Psoas muscle (tissue), 8 donors: ENCODE measurements around the gene CCN5. TPM values are rescaled to one million over a fixed set of nuclear protein-coding genes. Genes with fewer than 3 reads are reported as not detected.
A peak's percentile ranks its signal among the peaks of the same experiment; 100 is the strongest.

Experiments
- ATAC-seq, 4 donors: fragments of 200-7000 bp; cut with Tn5 transposase; one replicate each; pipeline ENCODE4 v1.9.1; 2020; ENCODE audit warnings: moderate library complexity in 3 of 4, mild to moderate bottlenecking in 2 of 4
- DNase-seq, 2 donors: peaks; one replicate each; pipeline ENCODE4 v3.0.0-alpha.2; 2020
- H3K27ac ChIP-seq: fragments of 200-600 bp; one replicate; pipeline ENCODE4 v1.8.0; 2022
- H3K27me3 ChIP-seq, 3 donors: fragments of 200-600 bp in 1 of 3; one replicate each; pipeline versions ENCODE4 v1.6.1 to v1.8.0; 2013 to 2022; ENCODE audit warnings: low read length in 2 of 3, mild to moderate bottlenecking in 2 of 3, moderate library complexity in 1 of 3; ENCODE audit not compliant: insufficient read depth in 3 of 3
- H3K36me3 ChIP-seq, 2 donors: fragments of 200-600 bp in 1 of 2; one replicate each; pipeline versions ENCODE4 v1.6.1 to v1.8.0; 2013 to 2022; ENCODE audit warnings: low read depth in 1 of 2, mild to moderate bottlenecking in 1 of 2, moderate library complexity in 1 of 2; ENCODE audit not compliant: insufficient read depth in 1 of 2
- H3K4me1 ChIP-seq: fragments of 200-600 bp; one replicate; pipeline ENCODE4 v1.8.0; 2022
- H3K4me3 ChIP-seq: fragments of 200-600 bp; one replicate; pipeline ENCODE4 v1.8.0; 2022; ENCODE audit warnings: mild to moderate bottlenecking
- H3K9me3 ChIP-seq: fragments of 200-600 bp; one replicate; pipeline ENCODE4 v1.8.0; 2022
- CTCF ChIP-seq: fragments of 200-600 bp; IDR thresholded peaks from one replicate; pipeline ENCODE4 v1.8.0; 2022; ENCODE audit warnings: antibody characterized with exemption
- WGBS, 3 donors: extraction: QIAGEN DNeasy Blood & Tissue Kit; methylation state at CpG; one replicate each; pipeline versions ENCODE4 v1.1.6 to v1.1.7; 2013; 5-methylcytosine and 5-hydroxymethylcytosine counted together
- intact Hi-C, 2 donors: fragments of 100-400 bp; cut with DNase I; formaldehyde crosslinking; loops; one replicate each; pipeline versions ENCODE4 v1.11.0 to v1.14.2; 2022
- polyA plus RNA-seq, 3 donors: library from polyadenylated mRNA; stranded (reverse); fragments of 200-250 nt; gene quantifications; one replicate each; pipeline ENCODE4 v1.2.3, GENCODE V29; 2013
- total RNA-seq, 4 donors: library from RNA; stranded (reverse); fragmentation: NEBNext Ultra II Directional in 2 of 4; extraction: Animal tissue kit (Norgen Biotek cat#: 25700) in 2 of 4; gene quantifications; one replicate each; pipeline versions ENCODE4 v1.2.1 to v1.2.4, GENCODE V29; 2021 to 2023
- donor health status: healthy with polysubstance abuse.
- donor health status: DM: no; HTN: no; CAD: no; lungs with moderate emphysema.
- donor health status: Bipolar disorder and iron deficiency.
- donor health status: healthy.
- donor health status: DM: yes; HTN: yes; CAD: no.
- donor health status: DM: no; HTN: no; CAD: no.
- donor health status: DM: no; HTN: no; CAD: no.
- donor health status: DM: yes; HTN: yes; CAD: no.

The CCN5 gene
- total and polyA plus RNA-seq, 7 donors: 3.3 to 20.9 (median 9.6) TPM

GRCh38 chr20:44731657-44732056, 16.5 kb downstream of the CCN5 start:
- Histone ChIP-seq H3K4me1 (peaks cover 42% of the 10 kb centered on the region), H3K27me3 (no peaks in the 10 kb centered on the region), H3K27ac (no peak overlapping the region), H3K9me3 (no peaks in the 10 kb centered on the region), H3K4me3 (no peak overlapping the region), H3K36me3 (no peaks in the 10 kb centered on the region)
- TF ChIP-seq CTCF: no peak
- ATAC-seq (peak in 1 of 4 donors; percentile 12), DNase-seq (peak in 1 of 2 donors; percentile 59)
- WGBS, 3 donors: 38 to 59% (median 42%) methylated on average over 8 of the region's 8 CpGs
- intact Hi-C loops: loop anchor here in 1 of 2 donors (10.0 kb wide), 1 partner anchor 207 kb away; the partner anchor contains the start of gene SERINC3

- TF ChIP-seq CTCF: no peak
- Histone ChIP-seq H3K9me3 (no peaks in the 10 kb centered on the region), H3K27ac (no peak overlapping the region), H3K4me3 (no peak overlapping the region), H3K4me1 (peaks cover 42% of the 10 kb centered on the region), H3K36me3 (no peaks in the 10 kb centered on the region), H3K27me3 (no peaks in the 10 kb centered on the region)
- WGBS, 3 donors: 77 to 81% (median 80%) methylated on average over 6 of the region's 6 CpGs
- intact Hi-C loops: loop anchor here in 1 of 2 donors (10.0 kb wide), 1 partner anchor 208 kb away; the partner anchor contains the start of gene SERINC3
- ATAC-seq (no peak), DNase-seq (no peak)
Observed at GRCh38 chr20:44732327-44732726, 17.2 kb downstream of the CCN5 start.

- peak; percentile 97 for TF ChIP-seq CTCF
- WGBS, 3 donors: 26 to 31% (median 30%) methylated on average over 7 of the region's 7 CpGs
- Histone ChIP-seq H3K9me3 (no peaks in the 10 kb centered on the region), H3K36me3 (no peaks in the 10 kb centered on the region), H3K4me3 (no peak overlapping the region), H3K27ac (no peak overlapping the region), H3K4me1 (peaks cover 37% of the 10 kb centered on the region), H3K27me3 (no peaks in the 10 kb centered on the region)
- ATAC-seq: peak; percentile 55 to 67 (median 63)
- intact Hi-C loops: loop anchor here (1.0 to 10.0 kb wide), 2 partner anchors 48 to 209 kb away; partner anchors contain the start of gene SERINC3 (in 1 of the 2)
- peak; percentile 66 to 80 for DNase-seq
Observed at GRCh38 chr20:44733341-44734069, 18.3 kb downstream of the CCN5 start.

- Histone ChIP-seq H3K36me3 (no peaks in the 10 kb centered on the region), H3K27me3 (no peaks in the 10 kb centered on the region), H3K9me3 (no peaks in the 10 kb centered on the region), H3K4me1 (peaks cover 30% of the 10 kb centered on the region), H3K4me3 (no peak overlapping the region), H3K27ac (no peak overlapping the region)
- 57 to 68% (median 61%) methylated on average over 3 of the region's 3 CpGs for WGBS, 3 donors
- ATAC-seq (no peak), DNase-seq (no peak)
- intact Hi-C loops: loop anchor here (1.0 to 10.0 kb wide), 3 partner anchors 50 to 523 kb away; partner anchors contain the start of genes OSER1 (in 1 of the 2) and SERINC3 (in 1 of the 2)
- no peak for TF ChIP-seq CTCF
Observed at GRCh38 chr20:44734938-44735337, 19.8 kb downstream of the CCN5 start.
